DND-41 (cell line): ENCODE results near the gene TAP1.

ENCODE experiments used
- EZH2 ChIP-seq: IDR thresholded peaks from 3 replicates; pipeline ENCODE4 v1.6.1; 2012; ENCODE audit warnings: borderline replicate concordance, low read depth, mild to moderate bottlenecking, moderate library complexity, low read length, inconsistent platforms; ENCODE audit not compliant: severe bottlenecking
- TF ChIP-seq, protein P1 (sequence below): IDR thresholded peaks from 2 replicates; pipeline ENCODE4 v1.5.1; 2012; ENCODE audit warnings: borderline replicate concordance, low read length, moderate library complexity, mild to moderate bottlenecking; ENCODE audit not compliant: poor library complexity, severe bottlenecking; ENCODE audit errors: extremely low read depth

DNA sequence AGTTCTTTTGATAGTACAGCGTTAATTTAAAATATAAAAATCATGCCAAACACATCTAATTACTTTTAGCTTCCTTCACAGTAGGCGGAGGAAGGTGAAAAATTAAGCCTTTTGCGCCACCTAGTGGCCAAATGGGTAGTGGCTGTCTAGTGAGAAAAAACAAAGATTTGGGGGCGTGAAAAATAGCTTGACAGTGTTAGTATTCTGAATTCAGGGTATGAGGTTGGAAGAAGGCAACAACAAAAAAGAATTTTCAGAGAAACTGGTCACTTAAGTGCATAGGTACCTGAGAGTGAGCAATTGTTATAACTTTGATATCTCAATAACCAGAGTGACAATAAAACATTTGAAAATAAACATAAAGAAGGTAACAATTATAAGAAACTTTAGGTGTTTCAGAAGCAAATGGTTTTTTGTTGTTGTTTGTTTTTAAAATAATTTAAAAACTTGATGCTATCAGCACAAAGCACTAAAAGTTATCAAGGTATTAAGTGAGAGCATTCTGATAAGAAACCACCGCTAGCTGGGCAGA is 14.8 kb upstream of the TAP1 start:
- TF ChIP-seq, protein P1, sequence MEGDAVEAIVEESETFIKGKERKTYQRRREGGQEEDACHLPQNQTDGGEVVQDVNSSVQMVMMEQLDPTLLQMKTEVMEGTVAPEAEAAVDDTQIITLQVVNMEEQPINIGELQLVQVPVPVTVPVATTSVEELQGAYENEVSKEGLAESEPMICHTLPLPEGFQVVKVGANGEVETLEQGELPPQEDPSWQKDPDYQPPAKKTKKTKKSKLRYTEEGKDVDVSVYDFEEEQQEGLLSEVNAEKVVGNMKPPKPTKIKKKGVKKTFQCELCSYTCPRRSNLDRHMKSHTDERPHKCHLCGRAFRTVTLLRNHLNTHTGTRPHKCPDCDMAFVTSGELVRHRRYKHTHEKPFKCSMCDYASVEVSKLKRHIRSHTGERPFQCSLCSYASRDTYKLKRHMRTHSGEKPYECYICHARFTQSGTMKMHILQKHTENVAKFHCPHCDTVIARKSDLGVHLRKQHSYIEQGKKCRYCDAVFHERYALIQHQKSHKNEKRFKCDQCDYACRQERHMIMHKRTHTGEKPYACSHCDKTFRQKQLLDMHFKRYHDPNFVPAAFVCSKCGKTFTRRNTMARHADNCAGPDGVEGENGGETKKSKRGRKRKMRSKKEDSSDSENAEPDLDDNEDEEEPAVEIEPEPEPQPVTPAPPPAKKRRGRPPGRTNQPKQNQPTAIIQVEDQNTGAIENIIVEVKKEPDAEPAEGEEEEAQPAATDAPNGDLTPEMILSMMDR = peak; percentile 98
- no peak for TF ChIP-seq EZH2
